SK-N-SH (cell line): ENCODE data around the gene DOK7. TPM values are rescaled to one million over a fixed set of nuclear protein-coding genes. Genes with fewer than 3 reads are reported as not detected.

Experiments used
- CTCF ChIA-PET: fragments of 300-600, 350-600 bp; formaldehyde crosslinking; extraction: SDS; loops from one replicate; lab custom pipeline; 2021; lab: Yijun Ruan, JAX
- POLR2A ChIA-PET: fragments of 350-600 bp; sonication (Branson Sonifier 250); formaldehyde crosslinking; extraction: SDS; loops from one replicate; lab custom pipeline; 2020; ENCODE audit warnings: antibody characterized with exemption, inconsistent platforms; lab: Yijun Ruan, JAX
- DNase-seq: peaks from one replicate; pipeline ENCODE4 v3.0.0; 2012
- H2AFZ ChIP-seq: fragments of 200-600 bp; sonication (generic); 2 replicates; pipeline ENCODE4 v1.8.1; 2016; ENCODE audit warnings: antibody characterized with exemption, mild to moderate bottlenecking, low read depth
- H3F3A ChIP-seq: fragments of 200-600 bp; sonication (generic); replicated peaks from 2 replicates; pipeline ENCODE3; 2016; ENCODE audit warnings: antibody characterized with exemption, mild to moderate bottlenecking; ENCODE audit not compliant: insufficient read depth
- H3K27ac ChIP-seq, 2 experiments: fragments of 200-500 bp in 1 of 2; fragments of 200-600 bp in 1 of 2; sonication (Bioruptor generic) in 1 of 2; sonication (generic), shearing (Covaris generic) in 1 of 2; 2 replicates each; pipeline versions ENCODE4 v1.5.1 to v1.6.1; 2014 to 2016; ENCODE audit warnings: low read depth in 2 of 2, inconsistent platforms in 1 of 2, low read length in 1 of 2, mild to moderate bottlenecking in 1 of 2, mixed read lengths in 1 of 2
- H3K27me3 ChIP-seq: fragments of 200-600 bp; sonication (generic), shearing (Covaris generic); 2 replicates; pipeline ENCODE4 v1.6.1; 2016; ENCODE audit warnings: mixed run types; ENCODE audit not compliant: insufficient read depth
- H3K36me3 ChIP-seq, 2 experiments: fragments of 200-500 bp in 1 of 2; fragments of 200-600 bp in 1 of 2; sonication (Bioruptor generic) in 1 of 2; sonication (generic) in 1 of 2; replicated peaks in 1 of 2; 2 replicates each; pipeline versions ENCODE3 to v1.5.1; 2014 to 2016; ENCODE audit warnings: low read length in 1 of 2, mild to moderate bottlenecking in 1 of 2; ENCODE audit not compliant: insufficient read depth in 2 of 2, control insufficient read depth in 1 of 2
- H3K4me1 ChIP-seq, 2 experiments: fragments of 200-500 bp in 1 of 2; fragments of 200-600 bp in 1 of 2; sonication (Bioruptor generic) in 1 of 2; sonication (generic), shearing (Covaris generic) in 1 of 2; 2 replicates each; pipeline versions ENCODE4 v1.5.1 to v1.6.1; 2014 to 2016; ENCODE audit warnings: low read depth in 1 of 2, low read length in 1 of 2, mixed run types in 1 of 2; ENCODE audit not compliant: insufficient read depth in 2 of 2, control insufficient read depth in 1 of 2
- H3K4me2 ChIP-seq: fragments of 200-600 bp; sonication (generic), shearing (Covaris generic); 2 replicates; pipeline ENCODE4 v1.6.1; 2017; ENCODE audit warnings: mixed run types
- H3K4me3 ChIP-seq, 2 experiments: fragments of 200-500 bp in 1 of 2; fragments of 200-600 bp in 1 of 2; sonication (Bioruptor generic) in 1 of 2; sonication (generic), shearing (Covaris generic) in 1 of 2; 2 replicates each; pipeline versions ENCODE4 v1.5.1 to v1.8.1; 2014 to 2016; ENCODE audit warnings: low read depth in 2 of 2, inconsistent platforms in 1 of 2, low read length in 1 of 2, mild to moderate bottlenecking in 1 of 2, mixed read lengths in 1 of 2, moderate library complexity in 1 of 2
- H3K79me2 ChIP-seq: fragments of 200-600 bp; sonication (generic); 2 replicates; pipeline ENCODE4 v1.8.1; 2017; ENCODE audit warnings: mild to moderate bottlenecking; ENCODE audit not compliant: insufficient read depth
- H3K9ac ChIP-seq: fragments of 200-600 bp; sonication (generic); 2 replicates; pipeline ENCODE4 v1.6.1; 2017; ENCODE audit warnings: mixed run types
- H3K9me2 ChIP-seq: fragments of 200-600 bp; sonication (generic); 2 replicates; pipeline ENCODE4 v1.6.1; 2017; ENCODE audit warnings: mixed run types
- H3K9me3 ChIP-seq: fragments of 200-600 bp; sonication (generic); 2 replicates; pipeline ENCODE4 v1.6.1; 2017; ENCODE audit warnings: mixed run types, mild to moderate bottlenecking, moderate library complexity
- H4K20me1 ChIP-seq: fragments of 200-600 bp; sonication (generic); 2 replicates; pipeline ENCODE4 v1.6.1; 2017; ENCODE audit warnings: mild to moderate bottlenecking, mixed run types; ENCODE audit not compliant: insufficient read depth
- CTCF ChIP-seq: fragments of 200-600 bp; sonication (generic); IDR thresholded peaks from 2 replicates; pipeline ENCODE4 v1.6.1; 2017; ENCODE audit warnings: antibody characterized with exemption, mild to moderate bottlenecking, moderate library complexity
- EP300 ChIP-seq, 2 experiments: IDR thresholded peaks; 2 replicates each; pipeline versions ENCODE4 v1.4.0 to v1.6.1; 2012; ENCODE audit warnings: borderline replicate concordance in 1 of 2, low read depth in 1 of 2, low read length in 1 of 2
- EZH2phosphoT487 ChIP-seq: fragments of 200-600 bp; sonication (generic); IDR thresholded peaks from 2 replicates; pipeline ENCODE4 v1.6.1; 2017; ENCODE audit warnings: low read depth, mixed run types, mild to moderate bottlenecking, antibody characterized with exemption, moderate library complexity, borderline replicate concordance
- FOSL2 ChIP-seq: IDR thresholded peaks from 2 replicates; pipeline ENCODE4 v1.4.0; 2012; ENCODE audit warnings: low read depth, mild to moderate bottlenecking, moderate library complexity, borderline replicate concordance
- FOXM1 ChIP-seq: IDR thresholded peaks from 2 replicates; pipeline ENCODE4 v1.4.0; 2012; ENCODE audit warnings: low read depth, mild to moderate bottlenecking
- GATA2 ChIP-seq: sonication (generic); formaldehyde crosslinking; IDR thresholded peaks from 2 replicates; pipeline ENCODE4 v1.5.0; 2020; ENCODE audit warnings: mild to moderate bottlenecking, missing genetic modification reagents
- IRF3 ChIP-seq: fragments of 150-350 bp; IDR thresholded peaks from 2 replicates; pipeline ENCODE4 v1.6.1; 2016; ENCODE audit warnings: mild to moderate bottlenecking, low read depth, low read length
- JUND ChIP-seq: IDR thresholded peaks from 2 replicates; pipeline ENCODE4 v1.4.0; 2012
- MAX ChIP-seq: IDR thresholded peaks from 2 replicates; pipeline ENCODE4 v1.4.0; 2012; ENCODE audit warnings: low read depth
- MEF2A ChIP-seq: IDR thresholded peaks from 2 replicates; pipeline ENCODE4 v1.4.0; 2012; ENCODE audit warnings: low read depth, borderline replicate concordance
- NFIC ChIP-seq: IDR thresholded peaks from 2 replicates; pipeline ENCODE4 v1.4.0; 2012; ENCODE audit warnings: borderline replicate concordance
- PBX3 ChIP-seq: IDR thresholded peaks from 2 replicates; pipeline ENCODE4; 2012
- RAD21 ChIP-seq: IDR thresholded peaks from 2 replicates; pipeline ENCODE4 v1.6.1; 2012; ENCODE audit warnings: mild to moderate bottlenecking, low read length
- SIN3A ChIP-seq: IDR thresholded peaks from 2 replicates; pipeline ENCODE4 v1.6.1; 2012; ENCODE audit warnings: low read depth, mild to moderate bottlenecking, low read length, moderate library complexity, borderline replicate concordance
- TAF1 ChIP-seq: IDR thresholded peaks from 2 replicates; pipeline ENCODE4 v1.6.1; 2012; ENCODE audit warnings: low read depth, mild to moderate bottlenecking, low read length, moderate library complexity, borderline replicate concordance
- TEAD4 ChIP-seq: IDR thresholded peaks from 2 replicates; pipeline ENCODE4 v1.4.0; 2012; ENCODE audit warnings: mild to moderate bottlenecking, borderline replicate concordance; ENCODE audit not compliant: insufficient read depth
- USF2 ChIP-seq: fragments of 150-350 bp; IDR thresholded peaks from 2 replicates; pipeline ENCODE4 v1.6.1; 2017; ENCODE audit warnings: antibody characterized with exemption, low read length, low read depth, borderline replicate concordance
- YY1 ChIP-seq: IDR thresholded peaks from 2 replicates; pipeline ENCODE4 v1.4.0; 2012; ENCODE audit warnings: low read depth, mild to moderate bottlenecking
- ZBTB33 ChIP-seq: IDR thresholded peaks from 2 replicates; pipeline ENCODE4 v1.4.0; 2012; ENCODE audit warnings: low read depth, borderline replicate concordance
- WGBS: methylation state at CpG from one replicate; pipeline ENCODE4 v1.1.6; 2017; ENCODE audit warnings: low lambda C conversion rate; 5-methylcytosine and 5-hydroxymethylcytosine counted together
- polyA plus RNA-seq, 3 experiments: library from polyadenylated mRNA; depleted of rRNA; stranded (reverse); fragments of >200 nt; gene quantifications; 2 replicates each; pipeline ENCODE4 v1.2.3, GENCODE V29; 2012

The DOK7 gene
- polyA plus RNA-seq, 1 of the 3 experiments (the other 2 are of a cell fraction), result not detected

GRCh38 chr4:3446631-3447320, 16.3 kb upstream of the DOK7 start:
- 100% methylated on average over 2 of the region's 22 CpGs for WGBS
- no peak overlapping the region for H2AFZ ChIP-seq
- POLR2A ChIA-PET, result no interaction called here
- no peak overlapping the region for H3K27ac ChIP-seq
- no peak overlapping the region for H3K4me2 ChIP-seq
- TF ChIP-seq PBX3 (no peak), CTCF (no peak), EP300 (IDR thresholded peaks at IDR 0.05; ENCODE audit: borderline replicate concordance in 1 of 2, low read depth in 1 of 2, low read length in 1 of 2) (no peak), MEF2A (no peak), MAX (no peak), SIN3A (no peak), TAF1 (no peak), EZH2phosphoT487 (no peak), ZBTB33 (no peak), FOXM1 (no peak), GATA2 (no peak), JUND (no peak), FOSL2 (no peak), YY1 (no peak), NFIC (no peak), RAD21 (no peak), TEAD4 (no peak), USF2 (no peak), IRF3 (no peak)
- no peaks in the 10 kb centered on the region for H3K4me1 ChIP-seq
- no peaks in the 10 kb centered on the region for H3K9me2 ChIP-seq
- CTCF ChIA-PET, result interaction anchor here (0.6 to 12.3 kb wide), 5 partner anchors 34 to 340 kb away, joined by 3 to 142 read pairs (median 10); no protein-coding TSS in a partner anchor
- no peaks in the 10 kb centered on the region for H3K36me3 ChIP-seq
- H4K20me1 ChIP-seq, result no peaks in the 10 kb centered on the region
- H3F3A ChIP-seq, result peaks cover 3% of the 10 kb centered on the region
- H3K27me3 ChIP-seq, result no peaks in the 10 kb centered on the region
- H3K4me3 ChIP-seq, result no peak overlapping the region
- no peak for DNase-seq
- H3K9ac ChIP-seq, result no peak overlapping the region
- no peaks in the 10 kb centered on the region for H3K79me2 ChIP-seq
- H3K9me3 ChIP-seq, result no peaks in the 10 kb centered on the region
